Measurements from ENCODE around the gene ZNF646. TPM values are rescaled to one million over a fixed set of nuclear protein-coding genes. Genes with fewer than 3 reads are reported as not detected.

Gene ZNF646
- total and polyA plus RNA-seq, 2 of the 13 experiments (the other 11 are each of a cell fraction or from before 2014, with no cell fraction given), result 3.4 to 10.9 TPM

GRCh38 chr16:31105677-31106213, 31.5 kb downstream of the ZNF646 start (continued):
- TF ChIP-seq NRL (CRISPR knock-in tag; IDR thresholded peaks at IDR 0.05; ENCODE audit: borderline replicate concordance) (peak; percentile 98), MED1 (CRISPR knock-in tag; IDR thresholded peaks at IDR 0.05) (peak; percentile 98), PRMT3 (CRISPR knock-in tag; IDR thresholded peaks at IDR 0.05; ENCODE audit: borderline replicate concordance, low read depth) (peak; percentile 74; the same call in 1 of the 2 replicates), ZNF784 (CRISPR knock-in tag; IDR thresholded peaks at IDR 0.05; ENCODE audit: borderline replicate concordance) (peak; percentile 72; the same call in 1 of the 2 replicates), ZNF773 (CRISPR knock-in tag; IDR thresholded peaks at IDR 0.05; ENCODE audit: borderline replicate concordance) (peak; percentile 94; the same call in 1 of the 2 replicates), MBNL3 (CRISPR knock-in tag; conservative IDR thresholded peaks at IDR 0.05) (no peak), ZNF10 (CRISPR knock-in tag; IDR thresholded peaks at IDR 0.05; ENCODE audit: borderline replicate concordance, low read depth) (no peak), CCAR2 (optimal IDR thresholded peaks at IDR 0.05; ENCODE audit: low read depth, low read length) (peak; percentile 17), ZBTB3 (CRISPR knock-in tag; IDR thresholded peaks at IDR 0.05; ENCODE audit: borderline replicate concordance, low read depth) (no peak; the same call in 1 of the 2 replicates), ZNF589 (CRISPR knock-in tag; conservative IDR thresholded peaks at IDR 0.05) (peak; percentile 72), RARA (CRISPR knock-in tag; IDR thresholded peaks at IDR 0.05) (peak; percentile 96), KLF16 (CRISPR knock-in tag; IDR thresholded peaks at IDR 0.05) (peak in 1 of 2 experiments; percentile 98; a peak in 2 of 4 replicates), THAP11 (CRISPR knock-in tag; IDR thresholded peaks at IDR 0.05) (peak; percentile 94), ZNF335 (CRISPR knock-in tag; IDR thresholded peaks at IDR 0.05) (0 out of 2 replicates have a peak, but pooled peaks have one; percentile 78), ZNF616 (CRISPR knock-in tag; IDR thresholded peaks at IDR 0.05; ENCODE audit: low read depth) (peak; percentile 95), GFI1 (CRISPR knock-in tag; IDR thresholded peaks at IDR 0.05; ENCODE audit: borderline replicate concordance) (peak; percentile 71; the same call in 1 of the 2 replicates), KDM4B (CRISPR knock-in tag; IDR thresholded peaks at IDR 0.05) (peak; percentile 96), ONECUT2 (CRISPR knock-in tag; IDR thresholded peaks at IDR 0.05) (no peak), FOXC1 (CRISPR knock-in tag; IDR thresholded peaks at IDR 0.05; ENCODE audit: borderline replicate concordance) (peak; percentile 99), ZNF567 (CRISPR knock-in tag; IDR thresholded peaks at IDR 0.05; ENCODE audit: borderline replicate concordance) (peak; percentile 81; the same call in 1 of the 2 replicates), POLR2A (IDR thresholded peaks at IDR 0.05; ENCODE audit: insufficient read depth in 1 of 2, low read depth in 2 of 2, low read length in 2 of 2) (peak; percentile 67 to 72), RBAK (CRISPR knock-in tag; IDR thresholded peaks at IDR 0.05) (peak; percentile 65; the same call in 1 of the 2 replicates), ZBTB42 (CRISPR knock-in tag; IDR thresholded peaks at IDR 0.05) (peak; percentile 92), GMEB1 (CRISPR knock-in tag; IDR thresholded peaks at IDR 0.05; ENCODE audit: borderline replicate concordance) (peak; percentile 73; the same call in 1 of the 2 replicates)
- TF ChIP-seq, protein P1, sequence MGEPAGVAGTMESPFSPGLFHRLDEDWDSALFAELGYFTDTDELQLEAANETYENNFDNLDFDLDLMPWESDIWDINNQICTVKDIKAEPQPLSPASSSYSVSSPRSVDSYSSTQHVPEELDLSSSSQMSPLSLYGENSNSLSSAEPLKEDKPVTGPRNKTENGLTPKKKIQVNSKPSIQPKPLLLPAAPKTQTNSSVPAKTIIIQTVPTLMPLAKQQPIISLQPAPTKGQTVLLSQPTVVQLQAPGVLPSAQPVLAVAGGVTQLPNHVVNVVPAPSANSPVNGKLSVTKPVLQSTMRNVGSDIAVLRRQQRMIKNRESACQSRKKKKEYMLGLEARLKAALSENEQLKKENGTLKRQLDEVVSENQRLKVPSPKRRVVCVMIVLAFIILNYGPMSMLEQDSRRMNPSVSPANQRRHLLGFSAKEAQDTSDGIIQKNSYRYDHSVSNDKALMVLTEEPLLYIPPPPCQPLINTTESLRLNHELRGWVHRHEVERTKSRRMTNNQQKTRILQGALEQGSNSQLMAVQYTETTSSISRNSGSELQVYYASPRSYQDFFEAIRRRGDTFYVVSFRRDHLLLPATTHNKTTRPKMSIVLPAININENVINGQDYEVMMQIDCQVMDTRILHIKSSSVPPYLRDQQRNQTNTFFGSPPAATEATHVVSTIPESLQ (CRISPR knock-in tag; conservative IDR thresholded peaks at IDR 0.05), result no peak
- TF ChIP-seq, protein P2, sequence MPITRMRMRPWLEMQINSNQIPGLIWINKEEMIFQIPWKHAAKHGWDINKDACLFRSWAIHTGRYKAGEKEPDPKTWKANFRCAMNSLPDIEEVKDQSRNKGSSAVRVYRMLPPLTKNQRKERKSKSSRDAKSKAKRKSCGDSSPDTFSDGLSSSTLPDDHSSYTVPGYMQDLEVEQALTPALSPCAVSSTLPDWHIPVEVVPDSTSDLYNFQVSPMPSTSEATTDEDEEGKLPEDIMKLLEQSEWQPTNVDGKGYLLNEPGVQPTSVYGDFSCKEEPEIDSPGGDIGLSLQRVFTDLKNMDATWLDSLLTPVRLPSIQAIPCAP (CRISPR knock-in tag; IDR thresholded peaks at IDR 0.05; ENCODE audit: low read depth), result no peak
